Measurements from ENCODE around the gene HAPSTR1. TPM values are rescaled to one million over a fixed set of nuclear protein-coding genes. Genes with fewer than 3 reads are reported as not detected.

The HAPSTR1 gene
- polyA plus RNA-seq, 1 donor (not counting 4 experiments of a cell fraction or from before 2014, with no cell fraction given) = 46.5 TPM

GRCh38 chr16:9125658-9126505, 34.4 kb downstream of the HAPSTR1 start:
- Histone ChIP-seq H3K36me3 (ENCODE audit: control insufficient read depth in 2 of 2, extremely low read depth in 1 of 2, insufficient read depth in 2 of 2, low read length in 2 of 2) (peaks cover 16 to 29% of the 10 kb centered on the region in 2 experiments), H3K9me1 (ENCODE audit: control insufficient read depth, extremely low read depth, insufficient read depth, low read length) (peaks cover 20% of the 10 kb centered on the region), H2AFZ (ENCODE audit: control insufficient read depth, low read length) (no peak overlapping the region), H3K9ac (ENCODE audit: control insufficient read depth, extremely low read depth, insufficient read depth, low read length) (no peak overlapping the region), H3K4me2 (ENCODE audit: control insufficient read depth, extremely low read depth, insufficient read depth, low read depth, low read length) (no peak overlapping the region), H3K9me3 (ENCODE audit: control insufficient read depth, low read depth, low read length) (no peaks in the 10 kb centered on the region), H4K20me1 (ENCODE audit: control insufficient read depth, extremely low read depth, insufficient read depth, low read length) (peaks cover 36% of the 10 kb centered on the region), H3K4me3 (ENCODE audit: control insufficient read depth in 2 of 3, extremely low read depth in 1 of 3, insufficient read depth in 2 of 3, low read depth in 1 of 3, low read length in 3 of 3) (no peak overlapping the region), H3K79me2 (ENCODE audit: control insufficient read depth, insufficient read depth, low read length) (peaks cover 46% of the 10 kb centered on the region), H3K27me3 (ENCODE audit: control insufficient read depth, extremely low read depth, insufficient read depth, low read length) (no peaks in the 10 kb centered on the region), H3K4me1 (ENCODE audit: control insufficient read depth, extremely low read depth, insufficient read depth, low read length) (peaks cover 56% of the 10 kb centered on the region), H3K27ac (ENCODE audit: control insufficient read depth, insufficient read depth, low read length) (no peak overlapping the region)
- dilution Hi-C loops (cut with MboI; ENCODE audit: extremely low pct_ligation_motif_present, low sequenced_read_pairs) = no loop called here
- FAIRE-seq (no peak), DNase-seq (ENCODE audit: low read depth, low spot score) (no peak)
- TF ChIP-seq CTCF (optimal IDR thresholded peaks at IDR 0.05 in 1 of 3, IDR thresholded peaks at IDR 0.05 in 1 of 3, conservative IDR thresholded peaks at IDR 0.05 in 1 of 3; ENCODE audit: extremely low read depth in 1 of 3, insufficient read depth in 2 of 3, low read length in 3 of 3) = no peak
- no peak for TF ChIP-seq EZH2 (IDR thresholded peaks at IDR 0.05; ENCODE audit: low read length)

- Histone ChIP-seq H3K9me3 (ENCODE audit: control insufficient read depth, low read depth, low read length) (no peaks in the 10 kb centered on the region), H3K4me3 (ENCODE audit: control insufficient read depth in 2 of 3, extremely low read depth in 1 of 3, insufficient read depth in 2 of 3, low read depth in 1 of 3, low read length in 3 of 3) (no peak overlapping the region), H3K36me3 (ENCODE audit: control insufficient read depth in 2 of 2, extremely low read depth in 1 of 2, insufficient read depth in 2 of 2, low read length in 2 of 2) (peaks cover 14 to 26% of the 10 kb centered on the region in 2 experiments), H4K20me1 (ENCODE audit: control insufficient read depth, extremely low read depth, insufficient read depth, low read length) (peaks cover 36% of the 10 kb centered on the region), H3K27ac (ENCODE audit: control insufficient read depth, insufficient read depth, low read length) (no peak overlapping the region), H2AFZ (ENCODE audit: control insufficient read depth, low read length) (no peak overlapping the region), H3K4me1 (ENCODE audit: control insufficient read depth, extremely low read depth, insufficient read depth, low read length) (peaks cover 56% of the 10 kb centered on the region), H3K9me1 (ENCODE audit: control insufficient read depth, extremely low read depth, insufficient read depth, low read length) (peaks cover 20% of the 10 kb centered on the region), H3K79me2 (ENCODE audit: control insufficient read depth, insufficient read depth, low read length) (peaks cover 39% of the 10 kb centered on the region), H3K27me3 (ENCODE audit: control insufficient read depth, extremely low read depth, insufficient read depth, low read length) (no peaks in the 10 kb centered on the region), H3K9ac (ENCODE audit: control insufficient read depth, extremely low read depth, insufficient read depth, low read length) (no peak overlapping the region), H3K4me2 (ENCODE audit: control insufficient read depth, extremely low read depth, insufficient read depth, low read depth, low read length) (no peak overlapping the region)
- no peak for TF ChIP-seq CTCF (optimal IDR thresholded peaks at IDR 0.05 in 1 of 3, IDR thresholded peaks at IDR 0.05 in 1 of 3, conservative IDR thresholded peaks at IDR 0.05 in 1 of 3; ENCODE audit: extremely low read depth in 1 of 3, insufficient read depth in 2 of 3, low read length in 3 of 3)
- no peak for TF ChIP-seq EZH2 (IDR thresholded peaks at IDR 0.05; ENCODE audit: low read length)
- FAIRE-seq (no peak), DNase-seq (ENCODE audit: low read depth, low spot score) (no peak)
- dilution Hi-C loops (cut with MboI; ENCODE audit: extremely low pct_ligation_motif_present, low sequenced_read_pairs) = no loop called here
These were observed 35.2 kb downstream of the HAPSTR1 start for GRCh38 chr16:9126609-9127008.
